Right ventricle myocardium superior (tissue), 1 donor: ENCODE data around the gene AMZ1. TPM values are rescaled to one million over a fixed set of nuclear protein-coding genes. Genes with fewer than 3 reads are reported as not detected.
"Not testable (repeated sequence)": the region's sequence is repeated elsewhere in the genome, so short reads cannot be mapped to it uniquely, and the experiment has no call there.

Source experiments
- ATAC-seq: fragments of 200-7000 bp; cut with Tn5 transposase; one replicate; pipeline ENCODE4 v1.9.1; 2020; ENCODE audit warnings: mild to moderate bottlenecking; ENCODE audit not compliant: poor library complexity
- DNase-seq: peaks from one replicate; pipeline ENCODE4 v3.0.0-alpha.2; 2020
- intact Hi-C: fragments of 100-400 bp; cut with DNase I; formaldehyde crosslinking; loops from one replicate; pipeline ENCODE4 v1.11.2; 2022
- total RNA-seq: library from RNA; stranded (reverse); fragmentation: NEBNext Ultra II Directional; extraction: Animal tissue kit (Norgen Biotek cat#: 25700); gene quantifications from one replicate; pipeline ENCODE4 v1.2.1, GENCODE V29; 2021
- donor health status: DM: no; HTN: yes; CAD: no; lungs with severe emphysema.

The AMZ1 gene
- total RNA-seq, 1 donor from 2014 or later = 0.08 TPM

DNA sequence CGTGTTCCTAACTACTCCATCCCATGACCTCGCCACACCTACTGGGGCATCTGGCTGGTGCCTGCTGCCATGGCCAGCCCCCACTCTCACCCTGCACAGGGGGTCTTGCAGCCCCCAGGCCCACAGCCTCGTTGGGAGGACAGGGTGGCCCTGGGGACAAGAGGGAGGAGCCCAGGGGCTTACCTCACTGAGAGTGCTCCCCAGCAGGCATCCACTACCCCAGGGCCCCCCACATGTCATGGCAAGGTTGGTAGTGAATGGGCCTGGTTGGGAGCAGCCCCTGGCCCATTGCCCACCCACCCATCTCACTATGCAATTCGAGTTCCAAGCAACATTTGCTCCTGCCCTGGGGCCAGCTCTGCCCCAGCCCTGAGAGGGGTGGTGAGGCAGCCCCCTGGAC, 24.0 kb upstream of the AMZ1 start:
- DNase-seq (no peak), ATAC-seq (no peak)
- intact Hi-C loops = no loop called here

DNA sequence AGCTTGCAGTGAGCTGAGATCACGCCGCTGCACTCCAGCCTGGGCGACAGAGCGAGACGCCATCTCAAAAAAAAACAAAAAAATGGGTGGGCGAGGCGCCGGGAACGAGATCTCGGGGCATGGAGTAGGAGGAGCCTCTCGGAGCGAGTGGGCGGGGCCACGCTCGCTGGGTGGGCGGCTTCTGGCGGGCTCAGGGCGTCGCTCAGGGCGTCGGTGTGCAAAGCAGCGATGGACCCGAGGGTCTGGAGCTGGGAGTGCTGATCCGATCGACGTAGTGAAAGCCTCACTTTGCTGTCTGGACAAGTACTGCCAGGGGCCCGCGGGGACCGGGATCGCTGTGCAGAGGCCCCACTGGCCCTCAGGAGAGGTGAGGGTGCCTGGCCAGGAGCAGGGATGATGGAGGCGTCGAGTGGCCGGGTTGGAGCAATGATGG, 22.6 kb upstream of the AMZ1 start:
- no peak for ATAC-seq
- intact Hi-C loops = no loop called here
- no peak for DNase-seq

DNA sequence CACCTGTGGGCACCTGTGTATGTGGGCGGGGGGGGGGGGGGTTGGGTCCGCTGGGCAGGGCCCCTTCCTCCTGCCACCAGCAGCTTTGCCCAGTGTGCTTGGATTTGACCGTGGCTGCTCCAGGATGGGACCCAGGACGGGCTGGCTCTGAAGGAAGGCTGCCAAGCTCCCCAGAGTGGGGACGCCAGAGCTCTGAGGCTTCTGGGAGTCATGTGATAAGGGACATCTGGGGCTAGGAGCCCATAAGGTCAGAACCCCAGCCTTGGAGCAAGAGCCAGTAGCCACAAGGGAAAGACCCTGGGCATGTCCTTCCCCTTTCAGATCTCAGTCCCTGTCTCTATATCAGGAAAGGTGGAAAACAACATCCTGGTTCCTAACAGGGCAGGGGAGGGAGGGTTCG, 21.8 kb upstream of the AMZ1 start:
- intact Hi-C loops = no loop called here
- no peak for ATAC-seq
- no peak for DNase-seq

DNA sequence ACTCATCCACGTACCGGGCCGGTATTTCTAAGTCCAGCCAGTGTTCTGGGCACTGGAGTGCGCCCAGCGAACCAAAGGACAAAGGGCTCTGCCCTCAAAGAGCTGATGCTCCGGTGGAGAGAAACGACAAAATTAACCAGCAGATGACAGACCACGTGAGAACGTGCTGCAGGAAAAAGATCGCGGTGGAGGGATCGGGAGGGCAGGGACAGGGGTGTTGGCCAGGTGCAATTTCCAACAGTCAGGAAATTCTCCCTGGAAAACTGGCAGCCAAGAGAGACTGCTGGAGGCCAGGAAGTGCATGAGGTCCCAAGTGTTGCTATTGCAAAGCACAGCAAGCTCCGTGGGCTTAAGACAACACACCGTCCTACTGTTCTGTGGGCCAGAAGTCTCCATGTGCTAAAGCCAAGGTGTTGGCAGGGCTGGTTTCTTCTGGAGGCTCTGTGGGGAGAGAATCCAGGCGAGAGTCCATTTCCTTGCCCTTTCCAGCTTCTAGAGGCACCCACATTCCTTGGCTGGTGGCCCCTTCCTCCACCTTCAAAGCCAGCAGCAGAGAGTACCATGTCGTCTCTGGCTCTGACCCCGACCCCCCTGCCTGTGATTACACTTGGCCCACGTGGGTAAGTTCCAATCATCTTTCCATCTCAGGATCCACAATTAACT, 21.3 kb upstream of the AMZ1 start:
- no peak for DNase-seq
- intact Hi-C loops = no loop called here
- no peak for ATAC-seq

DNA sequence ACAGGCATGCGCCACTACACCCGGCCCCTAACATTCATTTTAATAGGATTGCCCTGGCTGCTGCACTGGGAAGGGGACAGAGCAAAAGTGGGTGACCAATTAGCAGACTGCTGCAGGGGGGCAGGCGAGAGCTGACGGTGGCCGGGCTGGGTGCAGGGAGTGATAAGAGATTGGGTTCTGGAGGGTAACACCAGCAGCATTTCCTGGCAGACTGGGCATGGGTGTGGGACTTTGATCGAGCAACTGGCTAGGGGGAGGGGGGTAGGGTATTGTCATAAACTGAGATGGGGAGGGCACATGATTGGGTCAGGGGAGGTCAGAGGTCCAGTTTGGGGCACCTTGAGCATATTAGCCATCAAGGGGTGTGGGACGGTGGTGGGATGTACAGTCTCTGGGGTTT, 20.2 kb upstream of the AMZ1 start:
- DNase-seq = no peak
- intact Hi-C loops = no loop called here

DNA sequence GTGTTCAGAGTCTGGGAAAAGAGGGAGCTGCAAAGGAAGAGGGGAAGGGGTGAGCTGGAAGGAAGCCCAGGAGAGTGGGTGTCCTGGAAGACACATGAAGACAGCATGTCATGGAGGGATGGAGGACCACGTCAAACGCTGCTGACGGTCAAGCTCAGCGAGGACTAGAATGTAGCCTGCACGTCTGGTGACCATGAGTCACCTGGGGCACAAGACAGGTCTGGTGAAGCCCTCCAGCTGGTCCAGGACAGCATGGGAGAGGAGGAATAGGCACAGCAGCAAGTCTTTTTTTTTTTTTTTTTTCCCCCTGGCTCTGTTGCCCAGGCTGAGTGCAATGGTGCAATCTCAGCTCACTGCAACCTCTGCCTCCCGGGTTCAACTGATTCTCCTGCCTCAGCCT, 19.6 kb upstream of the AMZ1 start:
- DNase-seq (no peak), ATAC-seq (no peak)
- intact Hi-C loops = no loop called here

More for the DNA sequence above, 20.2 kb upstream of the AMZ1 start:
- no peak for ATAC-seq

DNA sequence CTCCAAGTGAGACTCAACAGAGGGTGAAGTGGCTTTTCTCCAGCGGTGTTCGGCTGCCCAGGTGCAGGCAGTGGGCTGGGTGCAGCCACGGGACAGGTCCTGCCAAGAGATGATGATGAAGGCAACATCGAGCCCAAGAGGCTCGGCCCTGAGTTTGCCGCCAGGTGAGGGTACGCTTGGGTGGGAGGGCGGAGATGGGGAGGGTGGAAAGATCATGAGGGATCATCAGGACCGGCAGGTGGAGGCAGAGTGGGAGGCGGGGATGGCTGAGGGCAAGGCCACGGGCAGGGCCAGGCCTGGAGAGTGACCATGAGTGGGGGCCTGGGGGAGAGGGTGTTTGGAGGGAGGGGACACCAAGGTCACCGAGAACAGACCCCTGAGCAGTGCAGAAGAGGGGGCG, 17.8 kb upstream of the AMZ1 start:
- ATAC-seq (no peak), DNase-seq (no peak)
- intact Hi-C loops = no loop called here

DNA sequence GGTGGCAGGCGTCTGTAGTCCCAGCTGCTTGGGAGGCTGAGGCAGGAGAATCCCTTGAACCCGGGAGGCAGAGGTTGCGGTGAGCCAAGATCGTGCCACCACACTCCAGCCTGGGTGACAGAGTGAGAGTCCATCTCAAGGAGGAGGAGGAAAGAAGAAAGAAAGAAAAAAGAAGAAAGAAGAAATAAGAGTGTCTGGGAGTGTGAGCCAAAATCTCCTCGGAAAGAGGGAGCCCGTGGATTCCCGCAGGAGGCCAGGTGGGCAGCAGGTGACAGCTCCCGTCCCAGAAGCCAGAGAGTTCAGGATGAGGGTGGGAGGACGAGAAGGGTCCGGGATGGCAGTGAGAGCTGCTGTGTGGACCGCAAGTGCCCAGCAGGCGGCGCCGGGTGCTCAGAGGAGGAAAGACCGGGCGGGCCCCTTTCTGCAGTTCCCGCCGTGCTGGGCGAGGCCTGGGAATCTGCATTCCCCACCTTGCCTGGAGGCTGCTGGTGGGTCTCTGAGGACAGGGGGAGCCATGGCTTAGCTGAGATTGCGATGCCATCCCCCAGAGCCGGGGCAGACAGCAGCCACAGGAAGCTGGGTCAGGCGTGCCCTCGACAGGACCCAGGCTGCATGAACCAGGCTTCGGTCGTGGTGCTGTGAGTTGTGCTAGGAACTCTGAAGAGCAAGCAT, 17.1 kb upstream of the AMZ1 start:
- intact Hi-C loops = no loop called here
- DNase-seq (peak; percentile 86), ATAC-seq (peak; percentile 88)

DNA sequence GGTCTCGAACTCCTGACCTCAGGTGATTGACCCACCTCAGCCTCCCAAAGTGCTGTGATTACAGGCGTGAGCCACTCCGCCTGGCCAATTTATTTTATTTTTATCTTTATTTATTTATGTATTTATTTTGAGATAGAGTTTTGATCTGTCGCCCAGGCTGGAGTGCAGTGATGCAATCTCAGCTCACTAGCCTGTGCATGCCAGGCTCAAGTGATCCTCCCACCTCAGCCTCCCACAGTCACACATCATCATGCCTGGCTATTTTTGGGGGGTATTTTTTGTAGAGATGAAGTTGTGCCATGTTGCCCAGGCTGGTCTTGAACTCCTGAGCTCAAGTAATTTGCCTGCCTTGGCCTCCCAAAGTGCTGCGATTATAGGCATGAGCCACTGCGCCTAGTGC, 14.8 kb upstream of the AMZ1 start:
- ATAC-seq, intact Hi-C loops, DNase-seq: not testable (repeated sequence)

DNA sequence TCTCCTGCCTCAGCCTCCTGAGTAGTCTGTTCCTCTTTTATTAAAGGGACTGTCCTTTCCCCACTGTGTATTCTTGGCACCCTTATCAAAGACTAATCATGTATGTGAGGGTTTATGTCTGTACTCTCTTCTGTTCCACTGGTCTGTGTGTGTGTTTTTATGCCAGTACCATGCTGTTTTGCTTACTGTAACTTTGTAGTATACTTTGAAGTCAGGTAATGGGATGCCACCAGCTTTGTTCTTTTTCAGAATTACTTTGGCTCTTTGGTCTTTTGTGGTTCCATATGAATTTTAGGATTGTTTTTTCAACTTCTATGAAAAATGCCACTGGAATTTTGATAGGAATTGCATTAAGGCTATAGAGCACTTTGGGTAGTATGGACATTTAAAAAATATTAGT, 14.1 kb upstream of the AMZ1 start:
- DNase-seq (no peak), ATAC-seq (no peak)
- intact Hi-C loops = no loop called here

DNA sequence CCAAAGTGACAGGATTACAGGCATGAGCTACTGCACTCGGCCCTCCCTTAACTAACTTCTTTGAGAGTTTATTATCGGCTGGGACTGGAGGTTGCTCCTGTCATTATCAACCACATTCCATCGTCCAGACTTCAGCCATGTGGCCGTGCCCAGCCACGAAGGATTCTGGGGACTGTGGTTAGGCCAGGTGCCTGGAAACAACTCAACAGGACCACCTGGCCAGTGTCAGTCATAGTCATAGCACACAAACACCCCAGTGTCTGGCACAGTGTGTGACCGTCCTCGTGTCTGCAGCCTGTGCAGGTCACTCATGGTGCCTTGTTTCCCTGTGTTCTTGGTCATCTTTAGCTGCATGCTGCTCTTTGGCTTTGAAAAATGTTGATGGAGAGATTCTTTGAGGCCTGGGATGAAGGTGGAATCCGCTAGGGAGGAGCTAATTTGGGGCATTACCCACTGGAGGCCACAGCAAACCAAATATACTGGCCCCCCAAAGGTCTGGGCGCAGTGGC, 12.7 kb upstream of the AMZ1 start:
- intact Hi-C loops = no loop called here
- ATAC-seq (no peak), DNase-seq (no peak)

DNA sequence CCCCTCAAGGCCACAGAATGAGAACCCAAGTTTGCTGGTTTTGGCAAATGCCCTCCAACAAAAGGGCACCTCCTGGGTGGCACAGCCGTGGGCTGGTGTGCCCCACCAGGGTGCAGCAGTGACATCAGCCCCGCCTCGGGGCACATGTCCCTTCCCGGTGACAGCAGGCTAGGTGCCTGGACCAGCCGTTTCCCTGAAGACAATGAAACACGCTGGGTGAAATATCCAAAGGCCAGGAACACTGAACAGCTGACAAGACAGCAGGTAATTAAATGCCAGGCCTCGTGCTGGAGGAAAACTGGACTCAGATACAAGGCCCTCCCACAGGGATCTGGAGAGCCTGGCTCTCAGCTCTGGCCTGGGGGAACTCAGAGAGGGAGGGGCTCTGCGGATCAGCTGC, 11.4 kb upstream of the AMZ1 start:
- DNase-seq, ATAC-seq, intact Hi-C loops: not testable (repeated sequence)

DNA sequence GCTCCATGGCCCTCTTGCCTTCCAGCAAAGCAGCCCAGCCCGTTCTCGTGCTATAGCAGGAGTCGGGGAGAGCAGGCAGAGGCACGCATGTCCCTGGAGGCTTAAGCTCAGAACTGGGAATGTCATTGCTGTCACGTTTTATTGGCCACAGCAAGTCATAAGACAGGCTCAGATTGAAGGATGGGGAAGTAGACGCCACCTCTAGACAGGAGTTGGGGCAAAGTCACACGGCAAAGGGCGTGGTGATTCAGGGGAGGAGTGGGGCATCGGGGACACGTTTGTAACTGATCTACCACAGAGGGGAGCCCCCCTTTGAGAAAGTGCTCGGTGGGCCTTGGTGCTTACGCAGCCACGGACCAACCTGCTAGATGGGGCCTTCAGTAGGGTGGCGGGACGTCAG, 9.5 kb upstream of the AMZ1 start:
- intact Hi-C loops, ATAC-seq, DNase-seq: not testable (repeated sequence)

DNA sequence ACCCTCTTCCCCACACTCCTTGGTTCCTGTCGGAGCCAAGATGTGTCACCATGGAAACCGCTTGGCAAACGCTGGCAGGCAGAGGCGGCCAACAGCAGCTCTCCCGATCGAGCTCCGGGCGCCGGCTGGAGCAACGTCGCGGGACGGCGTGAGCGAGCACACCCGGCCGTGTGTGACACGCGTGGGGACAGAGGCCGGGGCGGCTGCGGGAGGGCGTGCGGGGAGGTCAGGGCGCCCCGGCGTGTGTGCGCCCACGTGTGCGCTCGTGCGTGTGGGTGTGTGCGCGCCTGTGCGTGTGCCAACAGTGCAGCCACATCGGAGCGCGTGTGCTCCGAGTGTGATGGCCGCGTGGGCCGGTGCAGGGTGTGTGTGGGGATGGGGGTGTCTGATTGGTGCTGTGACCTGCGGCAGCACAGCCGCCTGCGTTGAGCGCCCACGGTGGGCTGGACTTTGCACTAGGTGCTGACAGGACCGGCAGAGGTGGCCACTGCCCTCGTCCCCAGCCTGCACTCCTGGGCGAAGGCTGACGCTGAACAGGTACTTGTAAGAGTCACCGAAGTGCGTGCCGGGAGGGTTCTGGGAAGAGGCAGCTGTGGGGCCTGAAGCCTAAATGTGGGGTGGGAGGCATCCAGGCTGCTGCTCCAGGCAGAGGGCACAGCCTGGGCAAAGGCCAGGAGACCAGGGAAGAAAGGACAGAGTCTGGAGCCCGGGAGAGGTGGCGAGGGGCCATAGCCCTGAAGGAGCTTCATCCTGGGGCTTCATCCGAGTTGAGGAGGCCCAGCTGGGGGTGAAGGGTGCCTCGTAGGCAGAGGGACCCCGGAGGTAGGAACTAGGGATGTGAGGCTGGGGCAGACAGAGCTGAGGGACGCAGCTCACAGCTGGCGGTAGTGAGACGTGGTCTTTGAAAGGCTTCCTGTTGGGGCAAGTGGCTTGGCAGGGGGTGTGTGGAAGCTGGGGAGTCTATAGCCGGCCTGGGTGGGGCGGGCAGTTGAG, 8.6 kb upstream of the AMZ1 start:
- ATAC-seq, DNase-seq: not testable (repeated sequence)
- intact Hi-C loops = loop anchor here (2.0 to 10.0 kb wide), 2 partner anchors 113 to 225 kb away; no protein-coding TSS in a partner anchor

DNA sequence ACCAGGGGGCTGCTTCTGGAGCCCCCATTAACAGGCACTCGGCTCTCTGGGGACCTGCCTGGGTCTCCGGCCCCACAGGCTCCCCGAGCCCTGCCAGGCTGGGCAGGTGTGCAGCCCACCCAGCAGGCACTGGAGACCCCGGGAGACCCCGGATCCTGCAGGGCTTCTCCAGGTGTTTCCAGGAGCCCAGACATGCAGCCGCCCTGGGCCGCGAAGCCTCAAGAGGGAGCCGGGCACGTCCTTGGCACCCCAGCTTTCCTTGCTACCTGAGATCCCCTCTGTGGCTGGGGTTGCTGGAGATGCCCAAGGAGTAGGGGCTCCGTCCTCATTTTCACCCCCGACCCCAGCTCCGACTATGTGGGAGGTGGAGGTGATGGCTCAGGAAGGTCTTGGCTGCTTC, 7.7 kb upstream of the AMZ1 start:
- intact Hi-C loops = loop anchor here (2.0 to 10.0 kb wide), 2 partner anchors 113 to 225 kb away; no protein-coding TSS in a partner anchor
- DNase-seq = no peak
- ATAC-seq = no peak

DNA sequence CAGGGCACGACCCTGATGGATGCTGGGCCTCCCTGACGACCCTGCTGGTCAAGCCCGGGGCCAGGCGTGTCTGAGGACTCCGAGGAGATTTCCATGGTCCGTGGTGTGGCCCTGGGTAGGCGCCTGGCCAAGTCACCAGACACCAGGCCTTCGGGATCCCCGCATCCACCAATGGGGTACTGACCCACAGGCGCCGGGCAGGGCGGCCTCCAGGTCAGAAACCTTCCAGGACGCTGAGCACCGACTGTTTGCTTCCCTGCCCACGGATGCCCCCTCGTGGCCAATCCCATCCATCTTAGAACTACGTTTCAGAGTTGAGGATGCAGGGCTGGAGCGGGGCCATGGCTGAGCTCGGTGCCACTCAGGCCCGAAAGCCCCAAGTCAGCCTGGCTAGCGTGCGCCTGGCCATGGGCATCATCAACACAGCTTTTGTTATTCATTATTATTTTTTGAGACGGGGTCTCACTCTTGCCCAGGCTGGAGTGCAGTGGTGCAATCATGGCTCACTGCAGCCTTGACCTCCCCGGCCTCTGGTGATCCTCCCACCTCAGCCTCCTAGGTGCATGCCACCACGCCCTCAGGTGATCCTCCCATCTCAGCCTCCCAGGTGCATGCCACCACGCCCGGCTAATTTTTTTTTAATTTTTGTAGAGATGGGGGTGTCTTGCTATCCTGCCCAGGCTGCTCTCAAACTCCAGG, 7.1 kb upstream of the AMZ1 start:
- ATAC-seq (peak; percentile 95), DNase-seq (peak; percentile 90)
- intact Hi-C loops = loop anchor here (2.0 to 10.0 kb wide), 2 partner anchors 114 to 226 kb away; no protein-coding TSS in a partner anchor

DNA sequence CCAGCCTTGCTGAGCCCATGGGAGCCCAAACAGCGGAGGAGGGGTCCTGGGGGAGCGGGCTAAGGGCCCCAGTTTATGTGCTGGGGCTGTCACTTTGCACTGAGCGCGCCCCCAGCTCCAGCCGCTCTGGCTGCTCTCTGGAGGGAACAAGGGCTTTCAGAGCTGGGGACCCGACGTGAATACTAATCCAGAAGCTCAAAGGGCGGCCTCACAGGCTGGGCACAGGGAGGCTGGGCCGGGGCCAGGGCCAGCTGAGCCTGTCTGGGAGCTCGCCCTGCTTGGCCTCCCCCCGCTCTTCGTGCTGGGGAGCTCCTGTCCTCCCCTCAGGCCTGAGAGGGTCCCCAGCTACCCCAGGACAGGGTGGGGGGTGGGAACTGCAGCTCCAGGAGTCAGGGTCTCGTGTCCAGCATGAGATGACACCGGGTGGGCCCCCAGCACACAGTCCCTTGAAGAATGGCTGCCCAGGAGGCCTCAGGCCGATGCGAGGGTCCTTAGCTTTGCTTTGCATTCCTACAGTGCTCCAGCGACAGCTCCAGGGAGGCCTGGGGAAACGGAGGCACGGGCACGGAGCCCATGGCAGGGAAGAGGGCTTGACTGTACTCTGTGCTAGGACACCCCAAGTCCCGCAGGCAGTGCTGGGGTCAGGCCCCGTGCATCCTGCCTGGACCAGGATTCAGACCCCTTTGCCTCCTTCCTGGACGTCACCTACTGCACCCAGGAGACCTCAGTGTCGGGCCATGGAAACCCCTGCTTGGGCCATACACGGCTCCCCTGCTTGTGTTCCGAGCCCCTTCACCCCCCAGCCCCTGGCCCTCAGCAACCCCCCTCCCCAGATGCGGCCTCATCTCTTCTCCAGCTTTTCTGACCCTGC, 5.8 kb upstream of the AMZ1 start:
- ATAC-seq (no peak), DNase-seq (no peak)
- intact Hi-C loops = loop anchor here (2.0 to 10.0 kb wide), 2 partner anchors 115 to 227 kb away; no protein-coding TSS in a partner anchor
